HG02973 (cell line): ENCODE results near the gene C16orf54.
"Not testable (repeated sequence)": the region's sequence is repeated elsewhere in the genome, so short reads cannot be mapped to it uniquely, and the experiment has no call there.

Source experiments
- ATAC-seq: cut with Tn5 transposase; IDR thresholded peaks from one replicate; pipeline ENCODE4 v1.9.1; 2021; ENCODE audit warnings: moderate library complexity; ENCODE audit not compliant: unreplicated experiment

The C16orf54 gene, protein sequence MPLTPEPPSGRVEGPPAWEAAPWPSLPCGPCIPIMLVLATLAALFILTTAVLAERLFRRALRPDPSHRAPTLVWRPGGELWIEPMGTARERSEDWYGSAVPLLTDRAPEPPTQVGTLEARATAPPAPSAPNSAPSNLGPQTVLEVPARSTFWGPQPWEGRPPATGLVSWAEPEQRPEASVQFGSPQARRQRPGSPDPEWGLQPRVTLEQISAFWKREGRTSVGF

DNA sequence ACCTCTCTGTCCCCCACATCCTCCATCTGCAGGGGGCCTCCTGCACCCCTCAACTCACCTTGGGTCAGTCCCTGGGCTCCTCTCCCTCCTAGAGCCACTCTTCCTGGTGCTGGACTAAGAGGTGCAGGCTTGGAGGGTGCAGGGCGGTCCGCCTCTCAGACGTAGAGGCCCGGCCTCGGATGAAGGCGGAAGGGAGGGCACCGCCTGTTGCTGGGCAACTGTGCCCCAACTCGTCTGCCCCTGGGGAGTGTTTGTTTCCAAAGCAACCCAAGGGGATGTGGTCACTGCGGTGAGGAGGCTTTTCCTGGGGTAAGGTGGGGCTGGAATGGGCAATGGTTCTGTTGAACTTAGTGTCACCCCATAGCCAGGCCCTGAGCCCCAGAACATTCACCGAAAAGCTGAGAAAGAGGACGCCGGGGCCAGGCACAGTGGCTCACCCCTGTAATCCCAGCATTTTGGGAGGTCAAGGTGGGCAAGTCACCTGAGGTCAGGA lies at the start of gene C16orf54:
C16orf54 (minus strand) TSS at position 138 of the 493 bp plus-strand sequence. CDS start 1,039 bp downstream, outside the sequence.
- peak; percentile 51 for ATAC-seq

DNA sequence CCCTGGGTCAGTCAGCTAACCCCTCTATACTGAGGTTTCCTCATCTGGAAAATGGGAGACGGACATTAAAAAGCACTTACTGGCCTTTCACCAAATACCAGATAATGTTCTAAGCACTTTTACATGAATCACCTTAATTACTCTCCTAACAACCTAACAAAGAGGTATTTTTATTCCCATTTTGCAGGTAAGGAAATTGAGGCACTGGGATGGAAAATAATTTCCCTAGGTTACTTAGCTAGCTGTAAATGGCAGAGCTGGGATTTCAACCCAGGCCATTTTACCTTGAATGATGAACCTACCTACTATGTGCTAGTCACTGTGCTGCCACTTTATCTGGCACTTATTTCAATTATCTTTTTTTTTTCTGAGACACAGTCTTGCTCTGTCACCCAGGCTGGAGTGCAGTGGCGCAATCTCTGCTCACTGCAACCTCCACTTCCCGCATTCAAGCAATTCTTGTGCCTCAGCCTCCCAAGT lies 48.5 kb upstream of the C16orf54 start:
- no peak for ATAC-seq

DNA sequence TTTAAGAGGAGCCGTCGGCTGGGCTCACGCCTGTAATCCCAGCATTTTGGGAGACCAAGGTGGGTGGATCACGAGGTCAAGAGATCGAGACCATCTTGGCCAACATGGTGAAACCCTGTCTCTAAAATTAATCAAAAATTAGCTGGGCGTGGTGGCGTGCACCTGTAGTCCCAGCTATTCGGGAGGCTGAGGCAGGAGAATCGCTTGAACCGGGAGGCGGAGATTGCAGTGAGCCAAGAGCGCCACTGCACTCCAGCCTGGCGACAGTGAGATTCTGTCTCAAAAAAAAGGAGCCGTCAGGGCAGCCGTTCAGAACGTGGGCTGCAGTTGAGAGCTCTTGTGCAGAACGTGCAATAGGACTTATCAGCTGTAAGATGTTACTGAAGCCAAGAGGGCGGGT lies 47.4 kb upstream of the C16orf54 start:
- not testable (repeated sequence) for ATAC-seq

DNA sequence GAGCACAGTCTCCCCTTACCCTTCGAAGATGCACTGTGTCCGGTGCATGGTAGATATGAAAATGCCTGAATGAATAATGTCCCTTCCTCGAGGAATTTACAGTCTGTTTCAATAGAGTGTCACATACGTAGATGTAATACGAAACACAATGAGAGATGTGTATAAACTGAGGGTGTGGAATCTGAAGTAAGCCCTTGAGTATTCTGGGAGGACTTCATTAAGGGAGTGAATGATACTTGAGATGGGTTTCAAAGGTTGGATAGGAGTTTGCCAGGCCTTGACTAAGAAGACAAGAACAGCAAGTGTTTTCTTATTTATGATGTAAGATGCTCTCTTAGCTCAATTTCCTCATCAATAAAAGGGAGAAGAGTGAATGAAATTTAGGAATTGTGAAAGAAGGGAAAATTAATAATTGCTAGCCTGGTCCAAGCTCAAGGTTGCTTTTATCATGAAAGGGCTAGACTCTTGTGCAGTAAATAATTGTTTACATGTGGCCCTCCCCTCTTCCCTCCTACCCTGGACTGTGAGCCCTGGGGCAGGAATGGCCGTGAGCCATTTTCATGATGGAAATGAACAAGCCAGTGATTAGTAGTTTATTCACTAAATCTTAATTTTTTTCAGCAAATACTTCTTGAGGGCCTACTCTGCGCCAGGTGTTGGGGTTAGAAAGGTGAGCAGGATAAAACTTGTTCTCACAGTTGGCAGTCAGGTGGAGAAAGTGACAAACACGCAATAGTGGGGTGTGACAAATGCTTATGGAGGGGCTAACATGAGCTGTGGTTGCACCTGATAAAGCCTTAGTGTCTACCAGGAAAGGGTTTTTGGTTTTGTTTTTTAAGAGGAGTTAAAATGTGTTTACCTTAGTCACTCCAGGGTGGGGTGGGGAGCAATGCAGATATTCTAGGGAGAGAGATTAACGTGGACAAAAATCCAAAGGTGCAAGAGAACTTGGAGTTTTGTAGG lies 46.3 kb upstream of the C16orf54 start:
- ATAC-seq, result no peak

DNA sequence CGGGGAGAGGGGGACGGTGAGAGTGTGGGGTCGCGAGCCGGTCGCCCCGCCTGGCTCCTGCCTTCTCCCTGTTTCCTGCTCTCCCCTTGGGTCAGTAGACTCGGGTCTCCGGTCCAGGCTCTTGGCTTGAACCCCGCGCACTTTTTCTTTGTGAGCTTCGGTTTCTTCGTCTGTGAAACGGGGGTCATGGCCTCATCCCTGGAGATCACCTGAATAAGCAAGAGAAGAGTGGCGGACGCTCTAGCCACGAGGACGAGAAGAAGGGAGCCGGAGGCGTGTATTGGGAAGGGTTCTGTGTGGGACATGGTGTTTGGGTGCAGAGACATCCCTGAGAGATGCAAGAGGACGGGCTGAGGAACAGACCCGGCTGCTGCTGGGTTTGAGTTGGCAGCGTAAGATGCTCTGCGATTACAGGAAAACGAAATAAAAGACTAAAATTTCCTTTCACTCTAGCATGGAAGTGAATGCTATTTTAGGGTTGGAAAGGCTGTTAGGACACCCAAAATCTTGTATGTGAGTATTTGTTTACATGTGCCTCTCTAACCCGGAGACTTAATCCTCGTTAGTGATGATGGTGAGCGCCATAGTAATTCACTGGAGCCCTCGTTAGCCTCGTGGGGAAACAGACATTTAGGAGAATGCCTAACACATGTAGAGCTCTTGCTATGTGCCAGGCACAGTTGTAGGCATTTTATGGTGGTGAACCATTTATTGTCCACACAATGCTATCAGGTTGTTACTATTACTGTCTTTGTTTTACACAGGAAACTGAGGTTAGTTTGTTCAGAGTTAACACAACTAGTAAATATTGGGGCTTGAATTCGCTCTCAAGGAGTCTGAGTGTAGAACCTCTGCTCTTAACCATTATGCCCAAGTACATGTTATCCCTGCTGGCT lies 45.4 kb upstream of the C16orf54 start:
- ATAC-seq, result peak; percentile 6

DNA sequence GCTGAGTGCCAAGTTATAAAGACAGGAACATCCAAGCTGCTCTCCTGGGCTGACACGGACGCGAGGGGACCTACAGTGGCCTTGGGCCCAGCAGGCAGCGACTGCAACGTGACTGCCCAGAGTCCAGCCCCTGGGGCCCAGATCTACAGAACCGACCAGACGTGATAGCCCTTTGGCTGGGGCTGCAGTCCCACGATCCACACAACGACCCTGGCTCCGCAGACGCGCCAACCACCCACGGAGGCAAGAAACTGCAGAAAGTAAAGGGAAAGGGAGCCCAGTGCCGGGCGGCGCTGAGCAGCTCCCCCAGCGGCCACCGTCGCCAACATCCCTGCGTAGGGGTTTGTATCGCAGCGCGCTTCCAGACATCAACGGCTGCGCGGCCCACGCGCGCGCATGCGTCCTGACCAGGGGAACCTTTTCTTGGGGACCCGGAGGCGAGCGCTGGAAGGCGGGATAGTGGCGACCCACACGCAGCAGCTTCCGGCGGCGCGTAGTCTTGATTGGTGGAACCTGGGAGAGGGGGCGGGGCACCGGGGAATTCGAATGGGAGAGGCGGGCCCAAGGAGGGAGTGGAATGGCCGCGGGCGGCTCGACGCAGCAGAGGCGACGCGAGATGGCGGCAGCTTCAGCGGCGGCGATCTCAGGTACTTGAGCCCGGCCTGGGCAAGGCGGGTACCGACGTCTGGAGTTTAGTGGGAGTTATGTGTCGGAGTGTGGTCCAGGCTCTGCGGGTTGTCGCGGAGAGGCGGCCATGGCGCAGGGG lies 44.6 kb upstream of the C16orf54 start, which contains the start of gene KIF22:
KIF22 (plus strand) TSS at position 569 of the 766 bp plus-strand sequence; CDS start at position 578, 9 bp downstream.
- ATAC-seq, result peak; percentile 85

DNA sequence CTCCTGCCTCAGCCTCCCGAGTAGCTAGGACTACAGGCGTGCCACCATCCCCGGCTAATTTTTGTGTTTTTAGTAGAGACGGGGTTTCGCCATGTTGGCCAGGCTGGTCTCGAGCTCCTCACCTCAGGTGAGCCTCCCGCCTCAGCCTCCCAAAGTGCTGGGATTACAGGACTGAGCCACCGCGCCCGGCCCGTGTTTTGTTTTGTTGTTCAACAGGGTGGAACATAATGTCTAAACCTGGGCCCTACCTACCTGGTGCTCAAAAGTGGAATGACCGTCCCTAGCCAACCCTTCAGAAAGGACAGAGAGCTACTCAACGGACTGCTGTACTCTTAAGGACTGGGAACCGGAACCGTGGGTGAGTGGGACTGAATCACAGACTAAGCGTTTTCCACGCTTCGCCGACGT lies 44.0 kb upstream of the C16orf54 start:
- ATAC-seq, result no peak

DNA sequence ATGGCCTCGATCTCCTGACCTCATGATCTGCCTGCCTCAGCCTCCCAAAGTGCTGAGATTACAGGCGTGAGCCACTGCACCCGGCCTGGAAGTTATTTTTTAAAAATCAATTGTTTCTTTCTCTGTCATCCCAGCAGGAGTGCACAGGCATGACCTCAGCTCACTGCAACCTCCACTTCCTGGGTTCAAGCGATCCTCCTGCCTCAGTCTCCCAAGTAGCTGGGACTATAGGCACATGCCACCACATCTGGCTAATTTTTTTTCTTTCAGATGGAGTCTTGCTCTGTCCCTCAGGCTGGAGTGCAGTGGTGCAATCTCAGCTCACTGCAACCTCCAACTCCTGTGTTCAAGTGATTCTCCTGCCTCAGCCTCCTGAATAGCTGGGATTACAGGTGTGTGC lies 41.4 kb upstream of the C16orf54 start:
- not testable (repeated sequence) for ATAC-seq

DNA sequence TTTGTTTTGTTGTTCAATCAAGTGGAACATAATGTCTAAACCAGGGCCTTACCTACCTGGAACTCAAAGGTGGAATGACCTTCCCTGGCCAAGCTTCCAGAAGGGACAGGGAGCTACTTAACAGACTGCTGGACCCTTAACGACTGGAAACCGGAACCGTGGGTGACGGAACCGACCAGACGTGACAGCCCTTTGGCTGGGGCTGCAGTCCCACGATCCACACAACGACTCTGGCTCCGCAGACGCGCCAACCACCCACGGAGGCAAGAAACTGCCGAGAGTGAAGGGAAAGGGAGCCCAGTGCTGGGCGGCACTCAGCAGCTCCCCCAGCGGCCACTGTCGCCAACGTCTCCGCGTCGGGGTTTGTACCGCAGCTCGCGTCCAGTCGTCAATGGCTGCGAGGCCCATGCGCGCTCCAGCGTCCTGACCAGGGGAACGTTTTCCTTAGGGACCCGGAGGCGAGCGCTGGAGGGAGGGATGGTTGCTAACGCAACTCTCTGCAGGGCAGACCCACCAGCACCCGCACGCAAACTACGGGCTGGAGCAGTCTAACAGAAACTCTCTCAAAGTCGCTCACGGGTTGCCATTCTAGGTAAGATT lies 39.2 kb upstream of the C16orf54 start:
- no peak for ATAC-seq

DNA sequence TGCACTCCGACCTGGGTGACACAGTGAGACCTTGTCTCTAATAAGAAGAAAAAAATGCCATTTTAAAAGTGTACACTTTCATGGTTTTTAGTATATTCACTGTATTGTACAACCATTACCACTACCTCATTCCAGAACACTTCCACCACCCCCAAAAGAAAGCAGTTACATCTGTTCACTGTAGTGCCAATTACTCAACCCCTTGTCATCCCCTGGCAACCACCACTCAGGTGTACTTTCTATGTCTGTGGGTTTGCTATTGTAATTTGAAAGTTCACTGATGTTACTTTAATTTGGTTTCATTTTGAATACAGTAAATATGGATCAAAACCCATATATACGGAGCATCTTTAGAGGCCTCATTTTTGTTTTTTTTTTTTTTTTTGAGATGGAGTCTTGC lies 38.4 kb upstream of the C16orf54 start:
- no peak for ATAC-seq

DNA sequence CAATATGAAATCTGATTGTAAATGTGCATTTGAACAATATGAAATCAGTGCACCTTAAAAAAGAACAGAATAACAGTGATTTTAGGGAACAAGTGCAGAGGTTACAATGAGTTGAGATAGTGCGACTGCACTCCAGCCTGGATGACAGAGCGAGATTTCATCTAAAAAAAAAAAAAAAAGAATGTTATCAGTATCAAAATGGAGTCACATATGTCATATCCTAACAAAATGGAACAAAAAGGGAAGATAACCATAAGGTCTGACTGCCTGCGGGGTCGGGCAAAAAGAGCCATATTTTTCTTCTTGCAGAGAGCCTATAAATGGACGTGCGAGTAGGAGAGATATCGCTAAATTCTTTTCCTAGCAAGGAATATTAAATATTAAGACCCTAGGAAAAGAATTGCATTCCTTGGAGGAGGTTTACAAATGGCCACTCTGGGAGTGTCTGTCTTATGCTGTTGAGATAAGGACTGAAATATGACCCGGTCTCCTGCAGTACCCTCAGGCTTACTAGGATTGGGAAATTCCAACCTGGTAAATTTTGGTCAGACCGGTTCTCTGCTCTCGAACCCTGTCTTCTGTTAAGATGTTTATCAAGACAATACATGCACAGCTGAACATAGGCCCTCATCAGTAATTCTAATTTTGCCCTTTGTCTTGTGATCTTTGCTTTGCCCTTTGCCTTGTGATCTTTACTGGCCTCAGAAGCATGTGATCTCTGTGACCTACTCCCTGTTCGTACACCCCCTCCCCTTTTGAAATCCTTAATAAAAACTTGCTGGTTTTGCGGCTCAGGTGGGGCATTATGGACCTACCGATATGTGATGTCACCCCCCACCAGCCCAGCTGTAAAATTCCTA lies 37.5 kb upstream of the C16orf54 start:
- not testable (repeated sequence) for ATAC-seq

DNA sequence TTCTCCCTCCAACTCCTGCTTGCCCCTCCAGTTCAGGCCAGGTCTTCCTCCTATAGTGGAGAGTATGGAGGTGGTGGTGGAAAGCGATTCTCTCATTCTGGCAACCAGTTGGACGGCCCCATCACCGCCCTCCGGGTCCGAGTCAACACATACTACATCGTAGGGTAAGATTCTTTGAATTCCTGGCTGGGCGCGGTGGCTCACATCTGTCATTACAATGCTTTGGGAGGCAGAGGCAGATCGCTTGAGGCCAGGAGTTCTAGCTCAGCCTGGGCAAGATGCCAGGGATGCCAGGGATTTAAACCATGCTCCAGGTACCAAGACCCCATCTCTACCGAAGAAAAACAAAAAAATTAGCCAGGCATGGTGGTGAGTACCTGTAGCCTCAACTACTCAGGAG lies 33.7 kb upstream of the C16orf54 start:
- no peak for ATAC-seq

DNA sequence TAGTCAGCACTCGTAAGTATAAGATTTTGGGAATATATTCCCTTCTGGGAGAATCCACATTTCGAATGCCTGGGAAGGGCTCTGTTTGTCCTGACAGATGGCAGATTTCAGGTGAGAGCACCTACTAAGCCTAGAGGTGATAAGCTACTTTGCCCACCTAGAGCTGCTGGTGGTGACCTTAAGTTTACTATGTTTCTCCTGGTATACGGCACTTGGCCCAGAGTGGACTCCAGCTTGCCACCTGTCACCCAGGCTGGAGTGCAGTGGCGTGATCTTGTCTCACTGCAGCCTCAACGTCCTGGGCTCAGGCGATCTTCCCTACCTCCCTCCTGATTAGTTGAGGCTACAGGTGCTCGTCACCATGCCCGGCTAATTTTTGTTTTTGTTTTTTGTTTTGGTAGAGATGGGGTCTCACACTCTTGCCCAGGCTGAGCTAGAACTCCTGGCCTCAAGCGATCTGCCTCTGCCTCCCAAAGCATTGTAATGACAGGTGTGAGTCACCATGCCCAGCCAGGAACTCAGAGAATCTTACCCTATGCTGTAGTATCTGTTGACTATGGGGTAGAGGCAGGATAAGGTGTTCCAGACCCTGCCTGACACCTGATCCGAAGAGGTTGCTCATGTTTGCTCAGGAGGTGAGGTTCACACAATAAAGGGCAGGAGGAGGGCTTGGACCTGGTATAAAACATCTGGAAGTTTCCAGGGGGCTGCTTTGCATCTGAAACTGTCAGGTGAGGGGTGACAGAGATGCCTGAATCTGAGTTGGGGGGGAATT lies 32.0 kb upstream of the C16orf54 start, which contains the start of gene ZG16:
ZG16 (plus strand) TSS at position 681 of the 775 bp plus-strand sequence. CDS start 1,011 bp downstream, outside the sequence.
- ATAC-seq, result no peak

DNA sequence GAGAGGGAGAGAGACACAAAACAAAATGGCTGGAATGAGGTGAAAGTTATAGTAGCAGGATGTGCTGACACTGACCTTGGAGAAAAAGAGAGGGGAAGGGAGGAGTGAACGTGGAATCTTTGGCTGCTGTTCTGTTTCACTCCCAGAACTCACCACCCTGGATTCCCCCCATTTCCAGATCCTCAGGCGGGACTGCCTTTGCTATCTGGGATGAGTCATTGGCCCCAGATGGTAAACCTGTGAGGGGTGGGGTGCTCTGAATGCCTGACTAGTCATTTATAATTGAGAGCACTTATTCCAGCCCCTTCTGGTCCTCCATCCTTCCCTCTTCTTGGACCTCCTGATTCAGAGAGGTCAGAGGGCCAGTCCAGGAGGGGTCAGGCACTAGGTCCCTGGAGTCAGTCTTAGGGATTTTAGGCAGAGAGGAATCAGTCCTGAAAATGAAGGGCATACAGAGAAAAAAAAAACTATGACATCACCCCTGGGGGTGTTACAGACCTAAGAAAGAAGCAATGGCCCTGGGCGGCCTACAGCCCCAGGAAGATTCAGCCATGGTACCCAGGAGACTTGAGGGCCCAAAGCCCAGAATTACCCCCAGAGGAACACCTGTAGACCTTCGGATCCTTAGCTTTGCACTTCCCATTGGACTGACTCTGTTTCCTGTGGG lies 30.1 kb upstream of the C16orf54 start:
- no peak for ATAC-seq

DNA sequence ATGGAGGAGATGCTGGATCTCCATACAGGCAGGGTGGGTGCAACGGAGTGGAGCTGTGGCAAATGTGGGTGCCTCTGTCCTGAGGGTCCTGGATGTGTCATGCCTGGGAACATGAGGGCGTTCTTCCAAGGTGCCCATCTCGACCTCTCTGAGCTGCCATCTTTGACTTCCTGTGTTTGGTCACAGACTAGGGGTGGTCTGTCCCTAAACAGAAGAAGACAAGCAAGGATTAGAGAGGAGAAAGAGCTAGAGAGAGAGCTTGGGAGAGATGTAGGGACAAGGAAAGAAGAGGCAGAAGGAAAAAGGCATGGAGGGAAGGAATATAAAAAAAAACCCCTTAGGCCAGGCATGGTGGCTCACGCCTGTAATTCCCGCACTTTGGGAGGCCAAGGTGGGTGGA lies 28.9 kb upstream of the C16orf54 start:
- ATAC-seq, result no peak

DNA sequence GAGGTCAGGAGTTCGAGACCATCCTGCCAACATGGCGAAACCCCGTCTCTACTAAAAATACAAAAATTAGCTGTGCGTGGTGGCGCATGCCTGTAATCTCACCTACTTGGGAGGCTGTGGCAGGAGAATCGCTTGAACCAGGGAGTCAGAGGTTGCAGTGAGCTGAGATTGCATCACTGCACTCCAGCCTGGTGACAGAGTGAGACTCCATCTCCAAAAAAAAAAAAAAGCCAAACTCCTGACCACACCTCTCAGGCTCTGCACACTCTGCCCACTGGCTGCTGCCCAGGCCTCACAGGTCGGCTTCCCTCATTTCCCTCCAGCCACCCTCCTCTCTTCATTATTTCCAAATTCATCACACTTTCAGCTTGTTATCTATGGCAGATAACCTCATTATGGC lies 26.5 kb upstream of the C16orf54 start:
- not testable (repeated sequence) for ATAC-seq
